GM12873 (cell line): Measurements from ENCODE around the gene RRBP1.

Source experiments
- TF ChIP-seq, protein P1 (sequence below): IDR thresholded peaks from 2 replicates; pipeline ENCODE4 v1.5.1; 2012; ENCODE audit warnings: low read depth, mild to moderate bottlenecking, moderate library complexity, low read length, control low read depth; ENCODE audit not compliant: insufficient read depth; ENCODE audit errors: missing control alignments

RRBP1 gene

DNA sequence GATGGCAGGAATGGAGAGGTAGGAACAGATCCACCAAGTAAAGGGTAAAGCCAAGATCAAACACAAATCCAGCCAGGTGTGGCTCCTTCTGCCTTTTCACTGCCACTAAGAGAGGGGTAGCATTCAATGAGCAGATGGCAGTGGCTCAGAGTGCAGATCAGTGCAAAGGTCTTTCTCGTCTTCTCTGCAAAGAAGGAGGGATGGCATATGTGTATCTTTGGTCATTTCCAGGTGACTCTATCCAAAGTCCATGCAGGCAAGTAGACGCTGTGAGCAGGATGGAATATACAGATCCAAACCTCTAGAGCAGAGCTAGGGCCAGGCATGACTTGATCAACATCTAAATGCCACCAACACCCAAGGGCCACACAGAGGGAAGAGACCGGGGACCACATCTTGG is 24.6 kb upstream of the RRBP1 start:
- TF ChIP-seq, protein P1, sequence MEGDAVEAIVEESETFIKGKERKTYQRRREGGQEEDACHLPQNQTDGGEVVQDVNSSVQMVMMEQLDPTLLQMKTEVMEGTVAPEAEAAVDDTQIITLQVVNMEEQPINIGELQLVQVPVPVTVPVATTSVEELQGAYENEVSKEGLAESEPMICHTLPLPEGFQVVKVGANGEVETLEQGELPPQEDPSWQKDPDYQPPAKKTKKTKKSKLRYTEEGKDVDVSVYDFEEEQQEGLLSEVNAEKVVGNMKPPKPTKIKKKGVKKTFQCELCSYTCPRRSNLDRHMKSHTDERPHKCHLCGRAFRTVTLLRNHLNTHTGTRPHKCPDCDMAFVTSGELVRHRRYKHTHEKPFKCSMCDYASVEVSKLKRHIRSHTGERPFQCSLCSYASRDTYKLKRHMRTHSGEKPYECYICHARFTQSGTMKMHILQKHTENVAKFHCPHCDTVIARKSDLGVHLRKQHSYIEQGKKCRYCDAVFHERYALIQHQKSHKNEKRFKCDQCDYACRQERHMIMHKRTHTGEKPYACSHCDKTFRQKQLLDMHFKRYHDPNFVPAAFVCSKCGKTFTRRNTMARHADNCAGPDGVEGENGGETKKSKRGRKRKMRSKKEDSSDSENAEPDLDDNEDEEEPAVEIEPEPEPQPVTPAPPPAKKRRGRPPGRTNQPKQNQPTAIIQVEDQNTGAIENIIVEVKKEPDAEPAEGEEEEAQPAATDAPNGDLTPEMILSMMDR = no peak

DNA sequence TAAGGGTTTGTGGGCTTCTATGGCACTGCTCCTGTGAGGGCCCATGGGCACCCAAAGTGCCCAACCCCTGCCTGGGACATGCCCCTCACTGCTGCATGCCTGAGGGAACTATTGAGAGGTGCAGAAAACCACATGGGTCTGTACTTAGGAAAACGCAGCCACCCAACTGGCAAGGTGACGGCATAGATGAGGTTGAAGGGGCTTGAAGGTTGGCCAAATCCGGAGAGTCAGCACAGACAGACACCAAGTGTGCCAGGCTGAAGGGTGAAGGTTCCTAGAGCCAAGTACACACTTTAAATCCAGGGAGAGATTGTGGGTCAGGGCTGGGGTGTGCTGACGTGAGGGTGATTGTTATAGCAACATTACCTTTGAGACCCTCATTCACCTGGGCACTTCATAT is 23.9 kb upstream of the RRBP1 start:
- TF ChIP-seq, protein P1 = no peak

DNA sequence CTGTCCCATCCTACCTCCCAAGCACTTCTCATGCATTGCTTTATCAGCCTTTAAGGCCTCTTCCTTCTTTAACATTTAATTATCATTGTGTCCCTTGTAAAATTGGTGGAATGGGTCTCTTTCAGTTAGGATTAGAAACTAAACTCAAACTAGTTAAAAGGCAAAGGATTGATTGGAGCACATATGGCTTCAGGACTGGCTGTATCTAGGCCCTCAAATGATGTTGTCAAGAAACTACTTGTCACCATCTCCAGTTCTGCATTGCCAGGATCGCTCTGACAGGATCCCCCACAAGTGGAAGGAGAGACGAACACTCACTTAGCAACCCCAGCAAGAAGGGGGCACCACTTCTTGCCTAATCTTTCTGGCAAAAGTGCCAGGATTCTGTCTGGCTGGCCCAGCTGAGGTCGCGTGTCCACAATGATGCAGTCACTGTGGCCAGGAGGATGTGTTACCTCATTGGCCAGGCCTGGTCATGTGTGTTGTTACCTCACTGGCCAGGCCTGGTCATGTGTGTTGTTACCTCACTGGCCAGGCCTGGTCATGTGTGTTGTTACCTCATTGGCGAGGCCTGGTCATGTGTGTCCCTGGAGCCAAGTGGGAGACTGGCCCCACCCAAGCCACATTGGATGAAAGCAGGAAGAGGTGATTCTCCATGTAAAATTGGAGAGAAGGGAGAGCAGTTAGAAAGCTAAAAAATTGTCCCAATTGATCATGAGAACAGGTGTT is 22.7 kb upstream of the RRBP1 start:
- TF ChIP-seq, protein P1 = no peak

DNA sequence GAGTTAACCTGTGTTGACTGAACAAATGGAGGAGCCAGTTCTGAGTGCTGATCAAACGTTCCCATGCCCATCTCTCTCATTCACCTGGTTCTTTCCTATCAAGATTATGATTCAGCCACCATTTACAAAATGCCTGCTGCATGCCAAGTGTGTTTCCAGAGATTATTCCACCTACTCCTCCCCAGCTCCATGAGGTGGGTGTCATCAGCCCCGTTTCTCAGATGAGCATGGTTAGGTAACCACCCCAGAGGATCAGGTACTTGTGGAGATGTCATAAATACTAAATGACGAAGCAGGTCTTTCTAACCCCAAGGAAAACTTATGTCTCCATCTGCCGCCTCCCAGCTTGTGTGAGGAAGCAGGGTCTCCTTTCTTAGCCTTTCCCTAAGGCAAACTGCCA is 19.8 kb upstream of the RRBP1 start:
- TF ChIP-seq, protein P1 = no peak

DNA sequence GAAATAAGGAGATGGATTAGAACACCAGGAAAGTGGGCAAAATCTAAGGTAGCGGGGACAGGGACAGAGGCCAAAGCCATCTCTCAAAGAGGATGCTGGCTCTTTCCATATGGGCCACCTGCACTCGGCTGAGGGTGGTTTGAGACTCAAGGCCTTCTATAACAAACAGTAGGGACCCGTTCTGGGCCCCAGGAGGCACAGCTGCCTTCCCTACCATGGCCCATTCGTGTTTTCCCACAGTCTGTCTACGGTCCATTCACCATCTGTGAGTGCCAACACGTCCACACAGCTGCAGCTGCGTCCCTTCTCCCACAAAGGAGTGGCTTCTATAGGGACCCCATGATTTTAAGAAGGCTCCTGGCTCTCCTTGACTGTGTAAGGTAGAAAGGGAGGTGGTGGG is 18.6 kb upstream of the RRBP1 start:
- TF ChIP-seq, protein P1 = no peak

DNA sequence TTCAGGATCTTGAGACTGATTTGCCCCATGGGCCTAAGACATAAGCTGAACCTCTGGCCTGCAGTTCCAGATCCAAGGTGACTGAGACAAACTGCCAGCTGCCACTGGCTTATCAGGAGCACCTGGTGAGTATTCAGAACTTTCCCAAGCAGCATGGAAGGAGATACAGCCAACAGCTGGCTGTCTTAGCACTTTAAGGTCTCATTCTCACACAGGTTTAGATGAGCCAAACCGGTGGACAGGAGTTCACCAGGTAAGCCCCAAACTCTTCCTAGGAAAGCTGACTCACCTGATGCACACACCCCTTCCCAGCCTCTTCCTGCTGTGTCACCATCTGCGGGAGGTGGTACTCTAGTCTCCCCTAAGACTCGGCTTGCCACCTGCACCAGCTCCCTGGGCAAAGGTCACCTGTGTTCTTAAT is 17.9 kb upstream of the RRBP1 start, which contains the start of gene BANF2:
TSS of gene BANF2 (plus strand) at position 36 of the 421 bp plus-strand sequence. CDS start 25,060 bp downstream, outside the sequence.
- TF ChIP-seq, protein P1 = no peak

DNA sequence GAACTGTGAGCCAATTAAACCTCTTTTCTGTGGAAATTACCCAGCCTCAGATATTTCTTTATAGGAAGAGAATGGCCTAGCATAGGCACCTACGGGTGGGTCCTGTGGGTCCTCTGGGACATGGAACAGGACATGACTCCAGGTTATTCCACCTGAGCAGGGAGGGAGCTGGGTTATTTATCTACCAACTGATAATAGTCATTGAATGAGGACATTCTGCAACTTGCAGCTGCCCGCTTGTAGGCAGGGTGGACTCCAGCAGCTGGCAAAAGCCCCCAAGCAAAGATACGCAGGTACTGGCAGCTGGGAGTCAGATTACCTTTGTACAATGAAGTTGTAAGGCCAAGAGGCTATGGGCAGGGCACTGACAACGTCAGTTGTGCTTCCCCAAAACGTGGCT is 16.3 kb upstream of the RRBP1 start:
- TF ChIP-seq, protein P1 = no peak

DNA sequence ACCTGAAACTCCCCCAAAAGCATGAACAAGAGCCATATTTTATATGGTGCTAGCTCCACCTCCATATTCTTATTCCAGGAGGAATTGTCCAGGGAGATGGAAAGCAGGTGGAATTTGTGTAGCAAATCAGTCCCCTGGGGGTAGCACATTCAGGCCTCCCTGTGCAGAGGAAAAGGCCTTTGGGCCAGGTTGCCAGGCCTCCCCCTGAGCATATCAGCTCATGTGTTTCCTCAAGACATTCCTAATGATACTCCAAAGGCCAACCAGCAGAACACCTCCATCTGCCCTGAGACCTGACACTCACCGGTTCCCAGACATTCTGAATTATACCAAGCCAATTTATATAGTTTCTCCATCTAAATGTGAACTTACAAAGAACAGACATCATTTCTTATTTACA is 15.1 kb upstream of the RRBP1 start:
- TF ChIP-seq, protein P1 = no peak
